SK-N-SH treated with all-trans-retinoic acid at 6 μM for 48 hours (cell line): Measurements from ENCODE around the gene PTPRC.

Source experiments
- ATAC-seq: fragments of 200-7000 bp; cut with Tn5 transposase; 3 replicates; pipeline ENCODE4 v1.9.1; 2020; ENCODE audit warnings: mild to moderate bottlenecking, moderate library complexity
- ARNTL ChIP-seq: fragments of 450-650 bp; formaldehyde crosslinking; IDR thresholded peaks from 2 replicates; pipeline ENCODE4 v1.5.0; 2020; ENCODE audit warnings: low read depth, mild to moderate bottlenecking, moderate library complexity, borderline replicate concordance
- BACH2 ChIP-seq: fragments of 250-450 bp; sonication (Bioruptor Pico); IDR thresholded peaks from 2 replicates; pipeline ENCODE4 v1.9.0; 2021; ENCODE audit warnings: mild to moderate bottlenecking, borderline replicate concordance
- CREB5 ChIP-seq: fragments of 250-450 bp; sonication (Bioruptor Pico); IDR thresholded peaks from 2 replicates; pipeline ENCODE4 v1.5.1; 2020; ENCODE audit warnings: low read depth, mild to moderate bottlenecking, moderate library complexity
- CSRNP3 ChIP-seq: fragments of 250-450 bp; sonication (Bioruptor Pico); IDR thresholded peaks from 2 replicates; pipeline ENCODE4 v1.5.1; 2021; ENCODE audit warnings: mild to moderate bottlenecking, moderate library complexity
- ISL1 ChIP-seq: fragments of 250-450 bp; sonication (Bioruptor Pico); IDR thresholded peaks from 2 replicates; pipeline ENCODE4 v2.1.2; 2022; ENCODE audit warnings: mild to moderate bottlenecking, moderate library complexity
- OSR1 ChIP-seq: fragments of 250-450 bp; sonication (Bioruptor Pico); IDR thresholded peaks from 2 replicates; pipeline ENCODE4 v1.8.0; 2022; ENCODE audit warnings: moderate library complexity, mild to moderate bottlenecking, inconsistent platforms
- PATZ1 ChIP-seq: fragments of 250-450 bp; sonication (Bioruptor Pico); IDR thresholded peaks from 2 replicates; pipeline ENCODE4 v1.8.0; 2020; ENCODE audit warnings: mild to moderate bottlenecking, moderate library complexity, borderline replicate concordance
- POU6F1 ChIP-seq: fragments of 250-450 bp; sonication (Bioruptor Pico); IDR thresholded peaks from 2 replicates; pipeline ENCODE4 v1.8.0; 2021; ENCODE audit warnings: low read depth, mild to moderate bottlenecking, moderate library complexity, borderline replicate concordance
- PPARA ChIP-seq: fragments of 250-450 bp; sonication (Bioruptor Pico); IDR thresholded peaks from 2 replicates; pipeline ENCODE4 v1.5.0; 2020; ENCODE audit warnings: mild to moderate bottlenecking, borderline replicate concordance
- RARB ChIP-seq: fragments of 250-450 bp; sonication (Bioruptor Pico); IDR thresholded peaks from 2 replicates; pipeline ENCODE4 v1.8.0; 2021; ENCODE audit warnings: mild to moderate bottlenecking, moderate library complexity
- TCF4 ChIP-seq: fragments of 250-450 bp; sonication (Bioruptor Pico); IDR thresholded peaks from 2 replicates; pipeline ENCODE4 v1.8.0; 2021; ENCODE audit warnings: mild to moderate bottlenecking, moderate library complexity, borderline replicate concordance
- TSHZ2 ChIP-seq: fragments of 250-450 bp; sonication (Bioruptor Pico); IDR thresholded peaks from 2 replicates; pipeline ENCODE4 v1.5.0; 2020; ENCODE audit warnings: mild to moderate bottlenecking, moderate library complexity
- ZFP3 ChIP-seq: fragments of 250-450 bp; sonication (Bioruptor Pico); IDR thresholded peaks from 2 replicates; pipeline ENCODE4 v1.5.0; 2020; ENCODE audit warnings: mild to moderate bottlenecking, moderate library complexity
- ZFP30 ChIP-seq: fragments of 450-650 bp; formaldehyde crosslinking; IDR thresholded peaks from 2 replicates; pipeline ENCODE4 v1.5.0; 2022; ENCODE audit warnings: mild to moderate bottlenecking, moderate library complexity
- ZNF70 ChIP-seq: fragments of 450-650 bp; formaldehyde crosslinking; IDR thresholded peaks from 2 replicates; pipeline ENCODE4 v1.5.0; 2020; ENCODE audit warnings: mild to moderate bottlenecking, moderate library complexity
- ZNF8 ChIP-seq: fragments of 450-650 bp; formaldehyde crosslinking; IDR thresholded peaks from 2 replicates; pipeline ENCODE4 v1.5.0; 2020; ENCODE audit warnings: mild to moderate bottlenecking, moderate library complexity

The PTPRC gene

GRCh38 chr1:198624648-198624980 is 14.2 kb upstream of the PTPRC start:
- no peak for ATAC-seq

GRCh38 chr1:198627436-198628066 is 11.3 kb upstream of the PTPRC start:
- no peak for ATAC-seq
- TF ChIP-seq ARNTL, result no peak
- TF ChIP-seq POU6F1 (CRISPR knock-in tag), result no peak
- TF ChIP-seq CREB5, result no peak
- no peak for TF ChIP-seq TCF4
- TF ChIP-seq ZNF8 (CRISPR knock-in tag), result no peak
- TF ChIP-seq ZFP30 (CRISPR knock-in tag), result no peak
- TF ChIP-seq ISL1 (CRISPR knock-in tag), result no peak

More at GRCh38 chr1:198624648-198624980, 14.2 kb upstream of the PTPRC start:
- TF ChIP-seq CREB5, result no peak
- no peak for TF ChIP-seq PPARA (CRISPR knock-in tag)
- TF ChIP-seq TCF4, result no peak
- TF ChIP-seq ISL1 (CRISPR knock-in tag), result no peak
- TF ChIP-seq OSR1 (CRISPR knock-in tag), result no peak
- no peak for TF ChIP-seq CSRNP3
- TF ChIP-seq BACH2, result no peak
- TF ChIP-seq ZNF70 (CRISPR knock-in tag), result no peak
- no peak for TF ChIP-seq TSHZ2
- TF ChIP-seq PATZ1 (CRISPR knock-in tag), result no peak
- no peak for TF ChIP-seq RARB (CRISPR knock-in tag)
- TF ChIP-seq ZNF8 (CRISPR knock-in tag), result no peak
- TF ChIP-seq ZFP3 (CRISPR knock-in tag), result no peak
- TF ChIP-seq POU6F1 (CRISPR knock-in tag), result no peak
